ENCODE data around the gene ADGRG4. TPM values are rescaled to one million over a fixed set of nuclear protein-coding genes. Genes with fewer than 3 reads are reported as not detected.
A peak's percentile ranks its signal among the peaks of the same experiment; 100 is the strongest.

ADGRG4 gene
- polyA plus RNA-seq, 1 of the 3 experiments (the other 2 are of a cell fraction), result not detected

DNA sequence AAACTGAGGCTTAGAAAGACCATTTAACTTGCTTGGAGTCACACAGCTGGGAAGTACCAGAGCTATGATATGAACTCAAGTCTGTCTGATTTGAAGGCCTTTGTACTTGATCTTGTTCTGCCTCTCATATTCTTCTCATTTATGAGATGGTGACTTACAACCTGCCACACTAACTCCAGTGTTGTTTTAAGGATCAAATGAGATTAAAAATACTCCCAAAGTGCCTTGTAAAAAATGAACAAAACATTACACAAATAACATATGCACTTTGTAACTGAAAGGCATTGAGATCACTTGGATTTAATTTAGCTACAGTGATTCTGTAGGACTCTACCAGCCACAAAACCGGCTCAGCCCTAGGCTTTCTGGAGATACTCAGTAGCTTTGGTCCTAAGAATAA, 33.9 kb upstream of the ADGRG4 start:
- peaks cover 4% of the 10 kb centered on the region for H3F3A ChIP-seq (replicated peaks; ENCODE audit: insufficient read depth)
- no peak overlapping the region for H2AFZ ChIP-seq (ENCODE audit: low read depth)
- H3K9ac ChIP-seq, result no peak overlapping the region
- H3K9me3 ChIP-seq, result no peaks in the 10 kb centered on the region
- H3K27me3 ChIP-seq (ENCODE audit: insufficient read depth), result no peaks in the 10 kb centered on the region
- H3K4me2 ChIP-seq, result no peak overlapping the region
- no peaks in the 10 kb centered on the region for H4K20me1 ChIP-seq (ENCODE audit: insufficient read depth)
- no peaks in the 10 kb centered on the region for H3K79me2 ChIP-seq (ENCODE audit: insufficient read depth)
- WGBS (ENCODE audit: low lambda C conversion rate), result 29% methylated on average over 1 of the region's 1 CpG
- TF ChIP-seq TCF12 (IDR thresholded peaks at IDR 0.05) (no peak), CHD2 (IDR thresholded peaks at IDR 0.05; ENCODE audit: low read length, partially characterized antibody) (no peak)
- TF ChIP-seq, protein P1, sequence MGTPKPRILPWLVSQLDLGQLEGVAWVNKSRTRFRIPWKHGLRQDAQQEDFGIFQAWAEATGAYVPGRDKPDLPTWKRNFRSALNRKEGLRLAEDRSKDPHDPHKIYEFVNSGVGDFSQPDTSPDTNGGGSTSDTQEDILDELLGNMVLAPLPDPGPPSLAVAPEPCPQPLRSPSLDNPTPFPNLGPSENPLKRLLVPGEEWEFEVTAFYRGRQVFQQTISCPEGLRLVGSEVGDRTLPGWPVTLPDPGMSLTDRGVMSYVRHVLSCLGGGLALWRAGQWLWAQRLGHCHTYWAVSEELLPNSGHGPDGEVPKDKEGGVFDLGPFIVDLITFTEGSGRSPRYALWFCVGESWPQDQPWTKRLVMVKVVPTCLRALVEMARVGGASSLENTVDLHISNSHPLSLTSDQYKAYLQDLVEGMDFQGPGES (IDR thresholded peaks at IDR 0.05; ENCODE audit: low read depth, low read length), result no peak
- TF ChIP-seq, protein P2, sequence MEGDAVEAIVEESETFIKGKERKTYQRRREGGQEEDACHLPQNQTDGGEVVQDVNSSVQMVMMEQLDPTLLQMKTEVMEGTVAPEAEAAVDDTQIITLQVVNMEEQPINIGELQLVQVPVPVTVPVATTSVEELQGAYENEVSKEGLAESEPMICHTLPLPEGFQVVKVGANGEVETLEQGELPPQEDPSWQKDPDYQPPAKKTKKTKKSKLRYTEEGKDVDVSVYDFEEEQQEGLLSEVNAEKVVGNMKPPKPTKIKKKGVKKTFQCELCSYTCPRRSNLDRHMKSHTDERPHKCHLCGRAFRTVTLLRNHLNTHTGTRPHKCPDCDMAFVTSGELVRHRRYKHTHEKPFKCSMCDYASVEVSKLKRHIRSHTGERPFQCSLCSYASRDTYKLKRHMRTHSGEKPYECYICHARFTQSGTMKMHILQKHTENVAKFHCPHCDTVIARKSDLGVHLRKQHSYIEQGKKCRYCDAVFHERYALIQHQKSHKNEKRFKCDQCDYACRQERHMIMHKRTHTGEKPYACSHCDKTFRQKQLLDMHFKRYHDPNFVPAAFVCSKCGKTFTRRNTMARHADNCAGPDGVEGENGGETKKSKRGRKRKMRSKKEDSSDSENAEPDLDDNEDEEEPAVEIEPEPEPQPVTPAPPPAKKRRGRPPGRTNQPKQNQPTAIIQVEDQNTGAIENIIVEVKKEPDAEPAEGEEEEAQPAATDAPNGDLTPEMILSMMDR (IDR thresholded peaks at IDR 0.05), result no peak
- TF ChIP-seq, protein P3, sequence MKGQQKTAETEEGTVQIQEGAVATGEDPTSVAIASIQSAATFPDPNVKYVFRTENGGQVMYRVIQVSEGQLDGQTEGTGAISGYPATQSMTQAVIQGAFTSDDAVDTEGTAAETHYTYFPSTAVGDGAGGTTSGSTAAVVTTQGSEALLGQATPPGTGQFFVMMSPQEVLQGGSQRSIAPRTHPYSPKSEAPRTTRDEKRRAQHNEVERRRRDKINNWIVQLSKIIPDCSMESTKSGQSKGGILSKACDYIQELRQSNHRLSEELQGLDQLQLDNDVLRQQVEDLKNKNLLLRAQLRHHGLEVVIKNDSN (IDR thresholded peaks at IDR 0.05; ENCODE audit: borderline replicate concordance, low read depth), result no peak
- CTCF ChIA-PET, result interaction anchor here (1.0 to 2.9 kb wide), 3 partner anchors 15 to 238 kb away, joined by 3 to 16 read pairs (median 5); no protein-coding TSS in a partner anchor
- H3K36me3 ChIP-seq (replicated peaks in 1 of 2; ENCODE audit: control insufficient read depth in 1 of 2, insufficient read depth in 2 of 2, low read length in 1 of 2), result no peaks in the 10 kb centered on the region
- POLR2A ChIA-PET, result no interaction called here
- H3K4me3 ChIP-seq (ENCODE audit: low read depth in 2 of 2, low read length in 1 of 2), result no peak overlapping the region
- H3K27ac ChIP-seq (ENCODE audit: low read depth in 2 of 2, low read length in 1 of 2), result no peak overlapping the region
- H3K9me2 ChIP-seq, result no peaks in the 10 kb centered on the region
- no peaks in the 10 kb centered on the region for H3K4me1 ChIP-seq (ENCODE audit: control insufficient read depth in 1 of 2, insufficient read depth in 2 of 2, low read depth in 1 of 2, low read length in 1 of 2)
- no peak for DNase-seq

DNA sequence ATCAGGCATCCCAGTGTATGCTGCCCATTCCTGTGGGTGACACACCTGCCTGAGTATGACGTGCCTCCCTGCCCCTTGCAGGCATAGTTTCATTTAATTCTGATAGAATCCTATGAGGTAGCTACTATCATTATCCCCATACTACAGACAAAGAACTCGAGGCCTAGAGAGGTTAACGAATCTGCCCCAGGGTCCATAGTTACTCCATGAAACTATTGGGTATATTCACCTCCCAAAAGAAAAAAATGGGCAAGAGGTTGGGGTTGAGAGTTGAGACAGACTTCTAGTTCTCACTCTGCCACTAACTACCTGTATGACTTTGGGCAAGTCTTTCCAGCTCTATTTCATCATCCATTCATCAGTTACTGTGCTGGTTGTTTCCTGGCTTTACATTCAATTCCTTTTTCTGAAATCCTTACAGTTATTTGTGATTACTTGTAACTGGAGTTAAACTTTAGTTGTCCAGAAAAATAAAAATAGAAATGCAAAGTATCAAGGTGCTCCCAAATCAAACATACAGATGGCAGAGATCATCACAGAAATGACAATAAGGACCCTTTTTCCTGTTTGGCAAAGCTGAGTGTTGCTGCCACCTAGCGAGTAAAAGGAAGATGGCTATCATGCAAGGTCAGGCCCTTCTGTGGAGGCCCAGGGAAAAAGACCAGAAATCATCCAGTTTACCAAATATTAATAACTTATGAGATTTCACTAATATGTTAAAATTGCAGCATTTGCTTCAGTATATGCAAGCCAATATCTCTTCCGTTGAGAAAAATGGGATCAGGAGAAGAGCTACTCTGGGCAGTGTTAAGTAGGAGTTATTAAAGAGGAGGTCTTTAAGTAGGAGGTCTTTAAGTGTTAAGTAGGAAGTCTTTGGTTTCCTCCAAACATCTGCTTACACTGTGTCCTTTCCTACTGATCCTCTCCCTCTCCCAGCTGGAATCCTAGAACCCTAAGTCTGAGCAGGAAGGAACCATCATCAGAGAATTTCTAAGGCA, 32.4 kb upstream of the ADGRG4 start:
- Histone ChIP-seq H3K9me2 (no peaks in the 10 kb centered on the region), H3K4me1 (ENCODE audit: control insufficient read depth in 1 of 2, insufficient read depth in 2 of 2, low read depth in 1 of 2, low read length in 1 of 2) (no peaks in the 10 kb centered on the region), H2AFZ (ENCODE audit: low read depth) (no peak overlapping the region), H4K20me1 (ENCODE audit: insufficient read depth) (no peaks in the 10 kb centered on the region), H3K9ac (no peak overlapping the region), H3K4me2 (no peak overlapping the region), H3K4me3 (ENCODE audit: low read depth in 2 of 2, low read length in 1 of 2) (no peak overlapping the region), H3K36me3 (replicated peaks in 1 of 2; ENCODE audit: control insufficient read depth in 1 of 2, insufficient read depth in 2 of 2, low read length in 1 of 2) (no peaks in the 10 kb centered on the region), H3K79me2 (ENCODE audit: insufficient read depth) (no peaks in the 10 kb centered on the region), H3F3A (replicated peaks; ENCODE audit: insufficient read depth) (peaks cover 4% of the 10 kb centered on the region), H3K9me3 (no peaks in the 10 kb centered on the region), H3K27me3 (ENCODE audit: insufficient read depth) (peaks cover 5% of the 10 kb centered on the region; the same call in 1 of the 2 replicates), H3K27ac (ENCODE audit: low read depth in 2 of 2, low read length in 1 of 2) (no peak overlapping the region)
- WGBS (ENCODE audit: low lambda C conversion rate), result 24% methylated on average over 5 of the region's 5 CpGs
- peak; percentile 48 for DNase-seq
- POLR2A ChIA-PET, result interaction anchor here (0.6 kb wide), 1 partner anchor 289 kb away, joined by 3 read pairs; no protein-coding TSS in a partner anchor
- CTCF ChIA-PET, result interaction anchor here (0.7 to 3.0 kb wide), 29 partner anchors 9 to 426 kb away, joined by 3 to 37 read pairs (median 3); partner anchors contain the start of gene MAP7D3
- peak; percentile 73 for TF ChIP-seq SMC3 (IDR thresholded peaks at IDR 0.05; ENCODE audit: low read depth, low read length)
- TF ChIP-seq, protein P2 (IDR thresholded peaks at IDR 0.05), result peak; percentile 90
- TF ChIP-seq RFX5 (IDR thresholded peaks at IDR 0.05; ENCODE audit: low read length), result no peak
- TF ChIP-seq RAD21 (IDR thresholded peaks at IDR 0.05; ENCODE audit: low read length), result peak; percentile 80

All from SK-N-SH (cell line).